ENCODE measurements around the gene PPA2. TPM values are rescaled to one million over a fixed set of nuclear protein-coding genes. Genes with fewer than 3 reads are reported as not detected.

The PPA2 gene
- total and polyA plus RNA-seq, 10 of the 15 experiments (the other 5 are each of a cell fraction or from before 2014, with no cell fraction given): 93.8 to 293 (median 146) TPM

- Histone ChIP-seq H3K4me3 (no peak overlapping the region), H3K36me3 (ENCODE audit: control insufficient read depth in 2 of 2, insufficient read depth in 2 of 2, low read length in 1 of 2) (no peaks in the 10 kb centered on the region), H3K4me2 (ENCODE audit: control insufficient read depth, insufficient read depth) (no peak overlapping the region), H3K79me2 (ENCODE audit: control insufficient read depth, insufficient read depth, low read length) (no peaks in the 10 kb centered on the region), H3K4me1 (ENCODE audit: control insufficient read depth, insufficient read depth, low read length) (no peaks in the 10 kb centered on the region), H3K27ac (ENCODE audit: control insufficient read depth, insufficient read depth) (no peak overlapping the region), H3K9ac (ENCODE audit: control insufficient read depth, insufficient read depth, low read length) (no peak overlapping the region), H2AFZ (ENCODE audit: control insufficient read depth, low read depth, low read length) (no peak overlapping the region), H4K20me1 (ENCODE audit: control insufficient read depth, insufficient read depth) (no peaks in the 10 kb centered on the region), H3K27me3 (replicated peaks in 1 of 2; ENCODE audit: control insufficient read depth in 2 of 2, insufficient read depth in 2 of 2, low read length in 1 of 2) (no peaks in the 10 kb centered on the region), H3K9me3 (replicated peaks; ENCODE audit: control insufficient read depth, insufficient read depth, low read length) (no peaks in the 10 kb centered on the region)
- intact Hi-C loops (cut with micrococcal nuclease; ENCODE audit: unreplicated experiment) (no loop called here), in situ Hi-C loops (cut with MboI) (no loop called here)
- FAIRE-seq: no peak
- DNase-seq (ENCODE audit: low read depth, low spot score): no peak
- RAD21 ChIA-PET (ENCODE audit: unreplicated experiment): no interaction called here
- ATAC-seq: no peak
- TF ChIP-seq POU2F2 (IDR thresholded peaks at IDR 0.05; ENCODE audit: borderline replicate concordance, low read depth, low read length) (no peak), BHLHE40 (IDR thresholded peaks at IDR 0.05; ENCODE audit: borderline replicate concordance in 1 of 2, low read depth in 2 of 2, low read length in 1 of 2) (no peak), SP1 (IDR thresholded peaks at IDR 0.05; ENCODE audit: low read depth, low read length) (no peak), ATF3 (IDR thresholded peaks at IDR 0.05; ENCODE audit: borderline replicate concordance, extremely low read depth, low read depth, low read length) (no peak), RBBP5 (conservative IDR thresholded peaks at IDR 0.05) (no peak), IRF4 (IDR thresholded peaks at IDR 0.05; ENCODE audit: low read depth, low read length) (no peak), BCL11A (IDR thresholded peaks at IDR 0.05; ENCODE audit: low read depth, low read length) (no peak), ZSCAN29 (IDR thresholded peaks at IDR 0.05) (no peak), STAT3 (IDR thresholded peaks at IDR 0.05; ENCODE audit: low read depth, low read length) (no peak), SREBF1 (IDR thresholded peaks at IDR 0.05; ENCODE audit: low read length) (no peak), E4F1 (IDR thresholded peaks at IDR 0.05; ENCODE audit: borderline replicate concordance, partially characterized antibody) (no peak), SMARCA5 (IDR thresholded peaks at IDR 0.05) (no peak), CEBPZ (IDR thresholded peaks at IDR 0.05; ENCODE audit: low read depth, low read length) (no peak), NFXL1 (IDR thresholded peaks at IDR 0.05; ENCODE audit: borderline replicate concordance) (no peak), EED (IDR thresholded peaks at IDR 0.05; ENCODE audit: low read depth) (no peak)
- no TSS peak for BruUV-seq (replicated peaks)
- CTCF ChIA-PET: no interaction called here
- SMC1A ChIA-PET (ENCODE audit: uncharacterized antibody, unreplicated experiment): no interaction called here
- POLR2A ChIA-PET: no interaction called here
Measured at GRCh38 chr4:105344141-105344540, 129.7 kb downstream of the PPA2 start.

Measured in GM12878 (cell line).